GM18951 (cell line): Measurements from ENCODE around the gene CCDC112.

Experiments used
- POLR2A ChIP-seq: IDR thresholded peaks from 4 replicates; pipeline ENCODE4 v1.6.1; 2011; ENCODE audit warnings: mild to moderate bottlenecking; ENCODE audit not compliant: insufficient read length, insufficient read depth; ENCODE audit errors: extremely low read depth
- in situ Hi-C: fragments of 300-500 bp; cut with MboI; formaldehyde crosslinking; loops from one replicate; pipeline ENCODE4 v1.12.0; 2022; ENCODE audit warnings: low sequenced_read_pairs, mixed read lengths, inconsistent platforms; ENCODE audit not compliant: unreplicated experiment

CCDC112 gene

DNA sequence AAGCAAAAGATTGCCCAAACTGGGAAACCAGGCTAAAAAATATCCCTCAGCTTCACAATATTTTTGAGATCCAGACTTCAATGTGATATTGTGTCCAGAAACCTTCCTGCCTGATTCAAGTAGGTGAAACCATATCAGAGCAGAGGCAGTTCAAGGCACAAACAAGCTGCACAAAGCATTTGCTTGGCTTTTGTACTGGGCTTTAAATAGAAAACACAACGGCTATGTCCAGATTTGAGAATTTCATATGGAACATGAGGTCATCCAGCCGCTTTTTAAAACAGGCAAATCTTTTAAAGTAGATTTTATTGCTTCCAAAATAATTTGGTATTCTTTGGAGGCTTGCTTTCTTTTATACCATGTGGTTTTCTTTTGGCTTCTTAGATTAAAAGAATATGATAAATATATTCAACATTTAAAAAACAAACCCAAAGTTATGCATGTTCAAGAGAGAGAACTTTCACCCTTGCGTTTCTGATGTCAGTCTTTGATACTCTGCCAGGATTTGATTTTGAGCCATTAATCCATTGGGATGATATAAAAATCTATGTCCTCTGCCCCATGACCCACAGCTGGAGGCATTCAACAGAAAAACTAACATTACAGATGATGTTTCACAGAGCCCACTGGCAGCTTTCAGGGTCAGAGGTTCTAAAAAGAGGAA lies 29.0 kb upstream of the CCDC112 start:
- in situ Hi-C loops: no loop called here
- no peak for TF ChIP-seq POLR2A

DNA sequence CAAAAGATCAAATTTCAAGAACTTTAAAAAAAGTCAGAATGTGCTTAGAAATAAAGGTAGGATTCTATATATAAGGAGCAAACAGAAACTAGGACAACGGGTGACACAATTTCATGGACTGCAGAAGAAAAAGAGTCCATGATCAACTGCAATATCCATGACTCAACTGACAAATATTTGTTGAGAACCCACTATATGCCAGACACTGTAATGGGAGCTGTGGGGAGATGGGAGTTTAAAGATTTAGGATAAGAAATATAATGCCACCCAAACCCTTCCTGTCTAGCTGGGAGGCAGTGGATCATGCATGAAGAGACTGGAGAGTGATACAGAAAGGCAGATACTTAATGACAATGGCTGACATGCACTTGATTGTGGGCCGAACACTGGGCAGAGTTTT lies 27.6 kb upstream of the CCDC112 start:
- TF ChIP-seq POLR2A: no peak
- in situ Hi-C loops: loop anchor here (25.0 kb wide), 1 partner anchor 738 kb away; no protein-coding TSS in a partner anchor

DNA sequence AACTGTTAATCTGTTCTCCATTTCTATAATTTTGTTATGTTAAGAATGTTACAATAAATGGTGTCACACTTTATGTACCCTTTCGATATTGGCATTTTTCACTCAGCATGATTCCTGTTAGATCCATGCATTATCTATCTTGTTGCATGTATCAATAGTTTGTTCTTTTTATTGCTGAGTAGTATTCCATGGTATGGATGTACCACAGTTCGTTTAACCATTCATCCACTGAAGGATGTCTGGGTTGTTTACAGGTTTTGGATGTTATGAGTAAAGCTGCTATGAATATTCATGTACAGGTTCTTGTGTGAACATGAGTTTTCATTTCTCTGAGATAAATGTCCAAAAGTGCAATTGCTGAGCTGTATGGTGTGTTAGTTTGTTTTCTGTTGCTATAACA lies 26.3 kb upstream of the CCDC112 start:
- TF ChIP-seq POLR2A: no peak
- in situ Hi-C loops: loop anchor here (25.0 kb wide), 1 partner anchor 740 kb away; no protein-coding TSS in a partner anchor

DNA sequence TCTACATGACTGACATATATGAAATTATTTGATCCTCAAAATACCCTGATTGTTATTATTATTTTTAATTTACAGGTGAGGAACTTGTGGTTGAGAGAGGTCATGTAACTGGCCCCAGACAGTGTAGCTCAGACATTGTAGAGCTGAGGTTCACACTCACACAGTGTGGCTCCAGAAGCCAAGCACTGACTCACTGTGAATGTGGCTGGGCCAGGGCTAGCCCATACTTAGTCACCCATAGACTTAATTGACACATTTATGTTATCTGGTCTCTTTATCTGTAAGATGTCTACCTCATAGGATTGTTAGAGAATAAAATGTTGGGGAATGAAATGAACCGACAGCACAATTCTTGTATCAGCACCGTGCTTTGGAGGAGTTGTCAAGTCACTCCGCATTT lies 24.9 kb upstream of the CCDC112 start:
- no peak for TF ChIP-seq POLR2A
- in situ Hi-C loops: loop anchor here (25.0 kb wide), 1 partner anchor 741 kb away; no protein-coding TSS in a partner anchor

DNA sequence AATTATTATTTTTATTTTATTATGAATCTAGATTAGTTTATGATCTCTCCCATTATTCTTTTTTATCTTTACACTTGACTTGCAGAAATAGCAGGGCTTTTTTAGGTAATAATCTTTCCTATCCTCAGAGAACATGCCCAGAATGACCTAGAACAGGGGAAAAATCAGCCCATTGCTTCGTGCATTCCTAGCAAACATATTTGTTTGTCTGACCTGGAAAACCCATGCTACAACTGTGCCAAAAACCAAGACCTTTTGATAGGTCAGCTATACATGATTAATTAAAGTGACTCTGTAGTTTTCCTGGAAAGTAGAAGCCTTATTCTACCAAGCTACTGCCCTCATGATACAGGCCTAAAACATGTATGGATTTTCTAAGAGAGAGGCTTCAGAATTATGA lies 24.1 kb upstream of the CCDC112 start:
- in situ Hi-C loops: loop anchor here (25.0 kb wide), 1 partner anchor 742 kb away; no protein-coding TSS in a partner anchor
- no peak for TF ChIP-seq POLR2A

DNA sequence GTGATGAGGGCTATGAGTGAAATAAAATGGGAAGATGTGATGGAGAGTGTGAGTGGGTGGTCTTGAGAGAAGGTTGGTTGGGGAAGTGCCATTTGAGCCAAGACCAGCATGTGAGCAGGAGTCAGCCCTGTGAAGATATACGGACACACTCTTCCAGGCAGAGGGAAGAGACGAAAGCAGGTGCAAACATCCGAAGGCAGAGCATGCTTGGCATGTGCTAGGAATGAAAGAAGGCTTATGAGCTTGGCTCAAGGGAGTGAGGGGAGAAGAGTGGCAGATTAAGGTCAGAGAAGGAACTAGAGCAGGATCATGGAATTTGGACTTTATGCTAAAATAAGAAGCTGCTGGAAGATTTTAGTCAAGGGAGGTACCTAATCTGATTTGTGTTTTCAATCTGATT lies 23.6 kb upstream of the CCDC112 start:
- in situ Hi-C loops: loop anchor here (25.0 kb wide), 1 partner anchor 742 kb away; no protein-coding TSS in a partner anchor
- TF ChIP-seq POLR2A: no peak

DNA sequence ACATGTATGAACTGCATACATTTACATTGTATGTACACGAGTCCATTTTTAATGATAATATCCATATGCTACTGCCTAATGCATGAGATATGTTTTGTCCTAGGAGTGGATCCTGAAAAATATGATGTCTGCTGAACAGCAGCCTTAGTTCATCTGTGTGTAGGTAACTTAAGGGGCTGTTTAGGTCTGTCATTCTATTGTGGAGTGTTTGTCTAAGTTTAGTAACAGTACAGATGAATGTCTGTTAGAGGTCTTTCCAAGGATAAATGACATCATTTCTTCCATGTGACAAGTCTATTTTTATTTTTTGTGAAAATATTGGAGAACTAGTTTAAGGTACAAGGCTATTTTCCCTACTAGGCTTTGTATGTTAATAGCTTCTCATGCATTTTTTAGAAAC lies 22.6 kb upstream of the CCDC112 start:
- in situ Hi-C loops: loop anchor here (10.0 to 25.0 kb wide), 2 partner anchors 276 to 743 kb away; no protein-coding TSS in a partner anchor

DNA sequence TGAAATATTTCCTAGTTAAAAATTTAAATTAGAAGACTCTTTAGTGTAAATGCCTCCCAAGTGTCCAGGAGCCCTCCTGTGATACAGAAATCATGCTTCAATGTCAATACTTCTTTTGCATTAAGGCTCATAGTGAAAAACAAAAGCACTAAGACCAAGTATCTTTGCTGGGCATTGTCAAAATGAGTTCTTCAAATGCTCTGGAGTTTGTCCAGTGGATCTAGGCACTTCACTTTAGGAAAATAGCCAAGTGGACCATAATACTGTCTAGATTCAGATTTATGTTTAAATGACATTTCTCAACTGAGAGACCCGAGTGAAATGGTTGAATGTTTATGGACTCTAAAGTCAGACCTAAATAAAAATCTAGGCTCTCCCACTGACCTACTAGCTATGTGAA lies 21.3 kb upstream of the CCDC112 start:
- in situ Hi-C loops: loop anchor here (10.0 to 25.0 kb wide), 2 partner anchors 277 to 745 kb away; no protein-coding TSS in a partner anchor
- no peak for TF ChIP-seq POLR2A

More for the DNA sequence above, 22.6 kb upstream of the CCDC112 start:
- no peak for TF ChIP-seq POLR2A

DNA sequence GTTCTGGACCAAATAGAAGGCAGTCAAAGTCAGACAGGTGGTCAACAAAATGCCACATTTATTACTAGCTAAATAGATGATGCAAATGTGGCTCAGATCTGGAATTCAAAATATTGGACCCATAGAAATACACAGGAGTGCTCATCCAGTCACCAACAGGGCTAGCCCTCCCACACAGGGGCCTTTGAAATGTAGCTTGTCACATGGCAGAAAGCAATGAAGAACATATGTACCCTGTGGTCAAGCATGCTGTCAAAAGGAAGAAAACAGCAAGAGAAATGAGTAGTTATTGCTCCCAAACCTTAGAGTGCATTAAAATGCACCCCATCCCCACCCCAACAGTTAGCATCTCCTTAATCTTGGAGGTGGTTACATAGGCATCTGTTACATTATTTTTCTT lies 20.9 kb upstream of the CCDC112 start:
- in situ Hi-C loops: loop anchor here (10.0 to 25.0 kb wide), 2 partner anchors 277 to 745 kb away; no protein-coding TSS in a partner anchor
- no peak for TF ChIP-seq POLR2A

DNA sequence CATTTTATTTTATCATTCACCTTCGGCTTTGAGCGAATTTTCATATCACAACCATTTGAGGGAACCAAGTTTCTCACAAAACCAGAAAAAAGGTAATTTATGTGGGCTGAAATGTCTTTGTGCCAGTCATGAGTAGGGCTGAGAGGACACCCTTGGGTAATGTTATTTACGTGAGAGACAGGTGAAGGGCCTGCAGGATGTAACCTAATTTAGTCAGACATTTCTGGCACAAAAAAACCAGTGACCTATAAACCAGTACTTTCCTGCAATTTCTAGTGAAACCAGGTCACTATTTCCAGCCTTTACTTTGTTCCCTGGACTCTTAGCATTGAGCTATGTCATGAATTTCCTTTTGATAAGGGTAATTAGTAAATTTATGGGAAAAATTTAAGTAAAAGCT lies 17.2 kb upstream of the CCDC112 start:
- in situ Hi-C loops: loop anchor here (10.0 to 25.0 kb wide), 2 partner anchors 281 to 749 kb away; no protein-coding TSS in a partner anchor
- no peak for TF ChIP-seq POLR2A

DNA sequence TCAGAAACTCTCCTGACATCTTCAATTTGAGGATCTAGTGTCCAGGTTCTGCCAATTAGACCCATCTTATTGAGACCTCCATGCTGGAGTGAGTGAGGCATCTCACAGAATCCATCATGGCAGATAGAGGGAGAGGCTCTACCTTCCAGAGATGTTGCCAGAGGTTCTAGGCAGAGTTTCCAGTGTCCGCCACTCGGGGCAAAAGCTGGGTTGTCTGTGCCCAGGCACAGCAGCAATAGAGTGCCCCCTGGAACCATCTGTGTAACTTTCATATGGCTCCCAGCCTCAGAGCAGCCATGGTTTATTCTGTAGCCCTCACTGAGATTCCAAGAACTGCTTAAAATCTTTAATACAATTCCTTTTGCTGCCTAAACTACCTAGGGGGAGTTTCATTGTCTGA lies 16.6 kb upstream of the CCDC112 start:
- no peak for TF ChIP-seq POLR2A
- in situ Hi-C loops: loop anchor here (10.0 to 25.0 kb wide), 2 partner anchors 282 to 749 kb away; no protein-coding TSS in a partner anchor

DNA sequence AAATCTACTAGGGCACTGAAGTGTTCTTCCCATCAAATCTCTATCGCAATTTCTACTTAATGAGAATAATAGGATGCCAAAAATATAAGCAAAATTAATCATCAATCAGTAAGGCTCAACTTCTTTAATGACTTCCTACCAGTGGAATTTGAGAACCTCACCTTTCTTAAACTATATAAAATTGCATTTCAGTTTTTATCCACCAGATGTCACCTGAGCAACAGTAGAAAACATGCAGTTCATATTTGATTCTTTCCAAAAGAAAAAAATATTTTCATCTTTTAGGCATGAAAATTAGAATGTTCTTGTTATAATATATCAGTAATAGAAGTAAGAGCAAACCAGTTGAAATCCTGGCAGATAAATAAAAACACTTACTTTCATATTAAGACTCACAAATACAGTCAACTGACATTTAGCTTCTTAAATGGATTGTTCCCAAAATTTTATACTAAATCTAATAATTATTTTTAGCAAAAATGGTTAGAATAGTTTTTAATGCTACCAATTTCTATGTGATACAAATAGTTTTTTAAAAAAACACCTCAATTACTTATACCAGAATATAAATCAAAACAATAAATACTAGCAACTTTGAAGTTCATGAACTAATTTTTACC lies 13.4 kb upstream of the CCDC112 start:
- in situ Hi-C loops: loop anchor here (10.0 to 25.0 kb wide), 2 partner anchors 285 to 752 kb away; no protein-coding TSS in a partner anchor

DNA sequence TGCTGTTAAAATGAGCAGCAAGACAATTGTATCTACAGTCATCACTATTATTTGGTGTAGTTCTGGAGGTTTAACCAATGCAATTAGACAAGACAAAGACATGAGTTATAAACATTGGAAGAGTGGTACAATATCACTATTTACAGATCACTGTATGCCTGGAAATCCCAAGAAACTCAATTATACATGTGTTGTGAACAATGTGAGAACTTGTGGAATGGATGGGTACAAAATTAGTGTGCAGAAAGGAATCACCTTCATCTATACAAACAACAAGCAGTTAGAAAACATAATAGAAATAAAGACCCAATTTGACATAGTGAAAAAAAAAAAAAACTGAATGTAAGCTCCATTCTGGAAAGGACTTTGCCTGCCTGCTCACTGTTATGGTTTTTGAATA lies 12.4 kb upstream of the CCDC112 start:
- in situ Hi-C loops: loop anchor here (25.0 kb wide), 1 partner anchor 753 kb away; no protein-coding TSS in a partner anchor

More for the DNA sequence above, 13.4 kb upstream of the CCDC112 start:
- TF ChIP-seq POLR2A: no peak

More for the DNA sequence above, 12.4 kb upstream of the CCDC112 start:
- TF ChIP-seq POLR2A: no peak
